HEK293T (cell line): Measurements from ENCODE around the gene LCLAT1.
"Not testable (repeated sequence)": the region's sequence is repeated elsewhere in the genome, so short reads cannot be mapped to it uniquely, and the experiment has no call there.

ENCODE experiments used
- CTBP1 ChIP-seq: fragments of 450-650 bp; IDR thresholded peaks from 2 replicates; pipeline ENCODE4 v1.6.1; 2016; ENCODE audit warnings: borderline replicate concordance
- ELF4 ChIP-seq: fragments of 450-650 bp; IDR thresholded peaks from 2 replicates; pipeline ENCODE4 v1.6.1; 2017; ENCODE audit warnings: antibody characterized with exemption
- FOXM1 ChIP-seq: fragments of 450-650 bp; IDR thresholded peaks from 2 replicates; pipeline ENCODE4 v1.6.1; 2017; ENCODE audit warnings: mild to moderate bottlenecking, borderline replicate concordance
- HDGF ChIP-seq: fragments of 450-650 bp; IDR thresholded peaks from 2 replicates; pipeline ENCODE4 v1.6.1; 2017; ENCODE audit warnings: antibody characterized with exemption, borderline replicate concordance
- LEF1 ChIP-seq: fragments of 450-650 bp; IDR thresholded peaks from 2 replicates; pipeline ENCODE4 v1.6.1; 2017; ENCODE audit warnings: mild to moderate bottlenecking, borderline replicate concordance
- SP1 ChIP-seq: fragments of 450-650 bp; IDR thresholded peaks from 2 replicates; pipeline ENCODE4 v1.6.1; 2017
- SUZ12 ChIP-seq: fragments of 450-650 bp; IDR thresholded peaks from 2 replicates; pipeline ENCODE4 v1.6.1; 2016; ENCODE audit warnings: mild to moderate bottlenecking

DNA sequence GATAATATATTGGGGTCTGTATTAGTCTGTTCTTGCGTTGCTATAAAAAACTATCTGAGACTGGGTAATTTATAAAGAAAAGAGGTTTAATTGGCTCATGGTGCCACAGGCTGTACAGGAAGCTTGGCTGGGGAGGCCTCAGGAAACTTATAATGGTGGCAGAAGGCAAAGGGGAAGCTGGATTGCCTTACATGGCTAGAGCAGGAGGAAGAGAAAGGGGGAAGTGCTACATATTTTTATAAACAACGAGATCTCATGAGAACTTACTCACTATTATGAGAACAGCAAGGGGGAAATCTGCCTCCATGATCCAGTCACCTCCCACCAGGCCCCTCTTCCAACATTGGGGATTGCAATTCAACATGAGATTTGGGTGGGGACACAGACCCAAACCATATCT is 48.9 kb downstream of the LCLAT1 start:
- not testable (repeated sequence) for TF ChIP-seq LEF1, FOXM1, HDGF, CTBP1, SP1, SUZ12, ELF4
